Glutamatergic neuron (in vitro differentiated cells): Measurements from ENCODE around the gene HNRNPF. TPM values are rescaled to one million over a fixed set of nuclear protein-coding genes. Genes with fewer than 3 reads are reported as not detected.

ENCODE experiments used
- DNase-seq: peaks from one replicate; pipeline ENCODE4 v3.0.0; 2022
- H3K27ac Mint-ChIP-seq: one replicate; pipeline ENCODE4 v1.8.0; 2020; ENCODE audit warnings: mild to moderate bottlenecking, mixed read lengths, inconsistent platforms; ENCODE audit not compliant: unreplicated experiment
- H3K27me3 Mint-ChIP-seq: one replicate; pipeline ENCODE4 v1.8.0; 2020; ENCODE audit warnings: mild to moderate bottlenecking, moderate library complexity, mixed read lengths, inconsistent platforms; ENCODE audit not compliant: unreplicated experiment
- H3K36me3 Mint-ChIP-seq: one replicate; pipeline ENCODE4 v1.8.0; 2020; ENCODE audit warnings: mild to moderate bottlenecking, mixed read lengths, inconsistent platforms; ENCODE audit not compliant: unreplicated experiment
- H3K4me1 Mint-ChIP-seq: one replicate; pipeline ENCODE4 v1.8.0; 2020; ENCODE audit warnings: mild to moderate bottlenecking, low read depth, mixed read lengths, inconsistent platforms; ENCODE audit not compliant: unreplicated experiment
- H3K4me3 Mint-ChIP-seq: one replicate; pipeline ENCODE4 v1.8.0; 2020; ENCODE audit warnings: mild to moderate bottlenecking, mixed read lengths, inconsistent platforms; ENCODE audit not compliant: unreplicated experiment
- H3K9me3 Mint-ChIP-seq: one replicate; pipeline ENCODE4 v1.8.0; 2020; ENCODE audit warnings: mild to moderate bottlenecking, moderate library complexity, mixed read lengths, inconsistent platforms; ENCODE audit not compliant: unreplicated experiment
- CTCF ChIP-seq: fragments of 200-600 bp; sonication (generic); IDR thresholded peaks from one replicate; pipeline ENCODE4 v1.5.0; 2021; ENCODE audit not compliant: partially characterized antibody, unreplicated experiment
- total RNA-seq: library from RNA; stranded (reverse); fragmentation: NEBNext Ultra II Directional; extraction: Animal tissue kit (Norgen Biotek cat#: 25700); gene quantifications from one replicate; pipeline ENCODE4 v1.2.1, GENCODE V29; 2021; ENCODE audit not compliant: unreplicated experiment

Gene HNRNPF
- total RNA-seq, 1 donor from 2014 or later: 99.7 TPM

- Mint-ChIP-seq H3K4me3 (no peak overlapping the region), H3K27ac (no peak overlapping the region), H3K9me3 (no peaks in the 10 kb centered on the region), H3K4me1 (peaks cover 4% of the 10 kb centered on the region), H3K36me3 (no peaks in the 10 kb centered on the region), H3K27me3 (no peaks in the 10 kb centered on the region)
- no peak for TF ChIP-seq CTCF
- no peak for DNase-seq
Measured at GRCh38 chr10:43387678-43388032, 21.3 kb downstream of the HNRNPF start.

GRCh38 chr10:43386981-43387677 is 21.9 kb downstream of the HNRNPF start:
- peak overlapping the region; percentile 53 for H3K27ac Mint-ChIP-seq
- no peak overlapping the region for H3K4me3 Mint-ChIP-seq
- TF ChIP-seq CTCF: no peak
- peaks cover 4% of the 10 kb centered on the region for H3K4me1 Mint-ChIP-seq
- no peaks in the 10 kb centered on the region for H3K27me3 Mint-ChIP-seq
- no peaks in the 10 kb centered on the region for H3K9me3 Mint-ChIP-seq
- H3K36me3 Mint-ChIP-seq: no peaks in the 10 kb centered on the region
- no peak for DNase-seq

GRCh38 chr10:43386549-43386948 is 22.4 kb downstream of the HNRNPF start:
- no peak for DNase-seq
- Mint-ChIP-seq H3K27me3 (no peaks in the 10 kb centered on the region), H3K27ac (no peak overlapping the region), H3K4me3 (no peak overlapping the region), H3K4me1 (peaks cover 4% of the 10 kb centered on the region), H3K36me3 (no peaks in the 10 kb centered on the region), H3K9me3 (no peaks in the 10 kb centered on the region)
- no peak for TF ChIP-seq CTCF

- H3K4me3 Mint-ChIP-seq: no peak overlapping the region
- H3K36me3 Mint-ChIP-seq: no peaks in the 10 kb centered on the region
- no peak for DNase-seq
- no peak overlapping the region for H3K27ac Mint-ChIP-seq
- no peaks in the 10 kb centered on the region for H3K27me3 Mint-ChIP-seq
- TF ChIP-seq CTCF: no peak
- no peaks in the 10 kb centered on the region for H3K9me3 Mint-ChIP-seq
- peaks cover 3% of the 10 kb centered on the region for H3K4me1 Mint-ChIP-seq
Measured at GRCh38 chr10:43385412-43386004, 23.5 kb downstream of the HNRNPF start.

GRCh38 chr10:43384252-43385221 is 24.4 kb downstream of the HNRNPF start:
- Mint-ChIP-seq H3K4me3 (no peak overlapping the region), H3K27me3 (no peaks in the 10 kb centered on the region), H3K27ac (no peak overlapping the region), H3K4me1 (no peaks in the 10 kb centered on the region), H3K9me3 (no peaks in the 10 kb centered on the region), H3K36me3 (no peaks in the 10 kb centered on the region)
- DNase-seq: no peak
- TF ChIP-seq CTCF: no peak
